Heart left ventricle (tissue), 13 donors: Measurements from ENCODE around the gene KMT2B.

ENCODE experiments used
- POLR2A ChIP-seq, 2 donors: fragments of 450-650 bp; IDR thresholded peaks; one replicate each; pipeline ENCODE4 v1.6.1; 2017; ENCODE audit warnings: antibody characterized with exemption in 2 of 2, mild to moderate bottlenecking in 2 of 2, moderate library complexity in 2 of 2
- TF ChIP-seq, protein P1 (sequence below), 12 donors: fragments of 200-600 bp; sonication (generic) in 4 of 12; IDR thresholded peaks; one replicate each; pipeline versions ENCODE4 v1.5.0 to v1.8.0; 2018 to 2022; ENCODE audit warnings: antibody characterized with exemption in 12 of 12, mild to moderate bottlenecking in 5 of 12
- donor health status: ischemic (EF 13 %, LVEDD 7.1; RV severe dilation, severe dysfunction).
- donor health status: DM: no; HTN: yes; CAD: no.
- donor health status: DM: no; HTN: no; CAD: no.
- donor health status: ischemic (EF 25% LVEDD 6.9; RV normal size, moderate dysfunction).
- donor health status: ischemic (EF 25% LVEDD 5.7; RV mildly dilated, moderate dysfunction).
- donor health status: ischemic (EF 35%, LVEDD 5.7; RV mildly dilated, moderate dysfunction).
- donor health status: nonischemic (EF 11% LVEDD 7.7; RV severe dilation, severe dysfunction).
- donor health status: DM: yes; HTN: yes; CAD: no.
- donor health status: PGD.
- donor health status: ischemic (EF 29% LVEDD 5.4; RV normal size, mild dysfunction).
- donor health status: nonischemic (EF 23%, LVEDD 6.1; RV moderate dilation, normal function).

DNA sequence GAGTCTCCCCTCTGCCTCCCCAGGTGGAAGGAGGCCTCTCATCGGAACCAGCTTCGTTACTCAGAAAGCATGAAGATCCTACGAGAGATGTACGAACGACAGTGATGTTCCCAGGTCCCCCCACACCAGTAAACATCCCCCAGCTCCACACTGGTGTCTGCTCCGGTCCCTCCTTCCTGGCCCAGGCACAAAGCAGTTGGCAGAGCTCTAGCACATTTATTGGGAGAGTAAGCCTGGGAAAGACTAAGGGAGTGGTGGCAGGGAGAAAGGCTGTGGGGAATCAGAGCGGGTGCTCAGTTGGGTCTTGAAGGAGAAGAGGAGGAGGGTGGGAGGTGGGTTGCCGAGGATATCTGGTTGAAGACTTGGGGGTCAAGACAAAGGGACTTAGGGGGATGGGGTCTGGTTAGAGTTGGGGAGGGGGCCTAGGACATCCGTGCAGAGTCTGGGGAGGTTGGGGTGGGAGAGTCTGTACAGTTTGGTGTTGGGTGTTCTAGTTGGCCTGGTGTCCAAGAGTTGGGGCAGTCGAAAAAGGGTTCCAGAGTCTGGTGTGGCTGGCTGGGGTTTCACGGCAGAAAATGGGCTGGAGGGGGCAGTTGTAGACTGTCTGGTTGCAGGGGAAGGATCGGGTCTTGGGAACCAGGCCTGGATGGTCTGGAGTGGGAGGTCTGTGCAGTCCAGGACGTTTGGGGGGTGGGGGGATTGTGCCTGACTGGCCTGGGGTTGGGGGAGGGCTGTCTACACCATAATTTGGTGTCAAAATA lies 36.7 kb downstream of the KMT2B start:
- TF ChIP-seq, protein P1, sequence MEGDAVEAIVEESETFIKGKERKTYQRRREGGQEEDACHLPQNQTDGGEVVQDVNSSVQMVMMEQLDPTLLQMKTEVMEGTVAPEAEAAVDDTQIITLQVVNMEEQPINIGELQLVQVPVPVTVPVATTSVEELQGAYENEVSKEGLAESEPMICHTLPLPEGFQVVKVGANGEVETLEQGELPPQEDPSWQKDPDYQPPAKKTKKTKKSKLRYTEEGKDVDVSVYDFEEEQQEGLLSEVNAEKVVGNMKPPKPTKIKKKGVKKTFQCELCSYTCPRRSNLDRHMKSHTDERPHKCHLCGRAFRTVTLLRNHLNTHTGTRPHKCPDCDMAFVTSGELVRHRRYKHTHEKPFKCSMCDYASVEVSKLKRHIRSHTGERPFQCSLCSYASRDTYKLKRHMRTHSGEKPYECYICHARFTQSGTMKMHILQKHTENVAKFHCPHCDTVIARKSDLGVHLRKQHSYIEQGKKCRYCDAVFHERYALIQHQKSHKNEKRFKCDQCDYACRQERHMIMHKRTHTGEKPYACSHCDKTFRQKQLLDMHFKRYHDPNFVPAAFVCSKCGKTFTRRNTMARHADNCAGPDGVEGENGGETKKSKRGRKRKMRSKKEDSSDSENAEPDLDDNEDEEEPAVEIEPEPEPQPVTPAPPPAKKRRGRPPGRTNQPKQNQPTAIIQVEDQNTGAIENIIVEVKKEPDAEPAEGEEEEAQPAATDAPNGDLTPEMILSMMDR (IDR thresholded peaks at IDR 0.05) = no peak
- TF ChIP-seq POLR2A (IDR thresholded peaks at IDR 0.05) = no peak
